ENCODE results near the gene LRP6. TPM values are rescaled to one million over a fixed set of nuclear protein-coding genes. Genes with fewer than 3 reads are reported as not detected.

LRP6 gene
- total and polyA plus RNA-seq, 5 donors from 2014 or later = 0.76 to 1.4 (median 1.3) TPM; not detected in 2

- Histone ChIP-seq H3K27ac (ENCODE audit: insufficient read depth, low read length, poor library complexity, severe bottlenecking) (no peak overlapping the region), H3K27me3 (ENCODE audit: control insufficient read depth, insufficient read depth, low read length) (no peaks in the 10 kb centered on the region), H3K9me3 (ENCODE audit: control insufficient read depth in 2 of 2, low read length in 2 of 2) (no peaks in the 10 kb centered on the region), H3K4me3 (ENCODE audit: low read depth, low read length) (no peak overlapping the region), H3K4me1 (ENCODE audit: control insufficient read depth, insufficient read depth, low read length, poor library complexity, severe bottlenecking) (no peaks in the 10 kb centered on the region), H3K36me3 (ENCODE audit: control insufficient read depth, insufficient read depth, low read length) (no peaks in the 10 kb centered on the region)
- peak in 1 of 3 donors; percentile 20 for DNase-seq
- Mint-ChIP-seq H3K36me3 (no peaks in the 10 kb centered on the region), H3K4me1 (peaks cover 0 to 2% (median 0%) of the 10 kb centered on the region in 4 donors), H3K9me3 (no peaks in the 10 kb centered on the region), H3K27ac (peak overlapping the region in 1 of 3 donors; percentile 25), H3K4me3 (no peak overlapping the region), H3K27me3 (no peaks in the 10 kb centered on the region)
- no peak for ATAC-seq (ENCODE audit: low read depth in 2 of 2)
Measured at GRCh38 chr12:12081836-12082497, 184.9 kb downstream of the LRP6 start.

DNA sequence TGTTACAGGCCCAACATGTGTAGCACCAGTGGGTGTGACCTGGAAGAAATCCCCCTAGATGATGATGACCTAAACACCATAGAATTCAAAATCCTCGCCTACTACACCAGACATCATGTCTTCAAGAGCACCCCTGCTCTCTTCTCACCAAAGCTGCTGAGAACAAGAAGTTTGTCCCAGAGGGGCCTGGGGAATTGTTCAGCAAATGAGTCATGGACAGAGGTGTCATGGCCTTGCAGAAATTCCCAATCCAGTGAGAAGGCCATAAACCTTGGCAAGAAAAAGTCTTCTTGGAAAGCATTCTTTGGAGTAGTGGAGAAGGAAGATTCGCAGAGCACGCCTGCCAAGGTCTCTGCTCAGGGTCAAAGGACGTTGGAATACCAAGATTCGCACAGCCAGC lies 187.6 kb downstream of the LRP6 start:
- no peak for DNase-seq
- no peak overlapping the region for H3K27ac ChIP-seq (ENCODE audit: insufficient read depth, low read length, poor library complexity, severe bottlenecking)
- H3K36me3 Mint-ChIP-seq = no peaks in the 10 kb centered on the region
- no peak overlapping the region for H3K4me3 Mint-ChIP-seq
- H3K36me3 ChIP-seq (ENCODE audit: control insufficient read depth, insufficient read depth, low read length) = no peaks in the 10 kb centered on the region
- H3K4me3 ChIP-seq (ENCODE audit: low read depth, low read length) = no peak overlapping the region
- ATAC-seq (ENCODE audit: low read depth in 2 of 2) = no peak
- no peaks in the 10 kb centered on the region for H3K9me3 ChIP-seq (ENCODE audit: control insufficient read depth in 2 of 2, low read length in 2 of 2)
- peak overlapping the region in 2 of 3 donors; percentile 8 to 57 for H3K27ac Mint-ChIP-seq
- no peaks in the 10 kb centered on the region for H3K9me3 Mint-ChIP-seq
- H3K27me3 ChIP-seq (ENCODE audit: control insufficient read depth, insufficient read depth, low read length) = no peaks in the 10 kb centered on the region
- no peaks in the 10 kb centered on the region for H3K4me1 ChIP-seq (ENCODE audit: control insufficient read depth, insufficient read depth, low read length, poor library complexity, severe bottlenecking)
- H3K27me3 Mint-ChIP-seq = no peaks in the 10 kb centered on the region
- H3K4me1 Mint-ChIP-seq = peaks cover 0 to 2% (median 0%) of the 10 kb centered on the region in 4 donors

GRCh38 chr12:12072064-12072760 lies 194.6 kb downstream of the LRP6 start:
- H3K4me3 ChIP-seq (ENCODE audit: low read depth, low read length) = peak overlapping the region; percentile 93
- H3K27ac Mint-ChIP-seq = peak overlapping the region in 2 of 3 donors; percentile 86 to 87
- H3K27ac ChIP-seq (ENCODE audit: insufficient read depth, low read length, poor library complexity, severe bottlenecking) = no peak overlapping the region
- H3K4me1 Mint-ChIP-seq = peaks cover 12 to 27% (median 19%) of the 10 kb centered on the region in 4 donors
- H3K36me3 Mint-ChIP-seq = no peaks in the 10 kb centered on the region
- peak in 2 of 3 donors; percentile 24 to 75 for DNase-seq
- peak; percentile 61 to 76 for ATAC-seq (ENCODE audit: low read depth in 2 of 2)
- peak overlapping the region; percentile 59 to 90 (median 74) for H3K4me3 Mint-ChIP-seq
- no peaks in the 10 kb centered on the region for H3K27me3 Mint-ChIP-seq
- H3K4me1 ChIP-seq (ENCODE audit: control insufficient read depth, insufficient read depth, low read length, poor library complexity, severe bottlenecking) = peaks cover 20% of the 10 kb centered on the region
- no peaks in the 10 kb centered on the region for H3K27me3 ChIP-seq (ENCODE audit: control insufficient read depth, insufficient read depth, low read length)
- no peaks in the 10 kb centered on the region for H3K36me3 ChIP-seq (ENCODE audit: control insufficient read depth, insufficient read depth, low read length)
- H3K9me3 ChIP-seq (ENCODE audit: control insufficient read depth in 2 of 2, low read length in 2 of 2) = no peaks in the 10 kb centered on the region
- H3K9me3 Mint-ChIP-seq = no peaks in the 10 kb centered on the region

GRCh38 chr12:12070674-12071656 lies 195.9 kb downstream of the LRP6 start, which contains the start of gene BCL2L14:
Gene BCL2L14, plus strand, starts transcription at chr12:12070939. Its CDS starts 8,367 bp downstream, at chr12:12079306.
- Mint-ChIP-seq H3K27me3 (no peaks in the 10 kb centered on the region), H3K9me3 (no peaks in the 10 kb centered on the region), H3K4me3 (peak within 1 kb of the TSS; percentile 66 to 90 (median 86)), H3K27ac (peak within 1 kb of the TSS; percentile 63 to 94 (median 87)), H3K4me1 (peaks cover 12 to 27% (median 19%) of the 10 kb centered on the region in 4 donors), H3K36me3 (no peaks in the 10 kb centered on the region)
- H3K9me3 ChIP-seq (ENCODE audit: control insufficient read depth in 2 of 2, low read length in 2 of 2) = no peaks in the 10 kb centered on the region
- ATAC-seq (ENCODE audit: low read depth in 2 of 2) (peak; percentile 65 to 78), DNase-seq (peak in 2 of 3 donors; percentile 25 to 86)
- H3K27me3 ChIP-seq (ENCODE audit: control insufficient read depth, insufficient read depth, low read length) = no peaks in the 10 kb centered on the region
- H3K36me3 ChIP-seq (ENCODE audit: control insufficient read depth, insufficient read depth, low read length) = no peaks in the 10 kb centered on the region
- peak within 1 kb of the TSS; percentile 50 for H3K27ac ChIP-seq (ENCODE audit: insufficient read depth, low read length, poor library complexity, severe bottlenecking)
- H3K4me3 ChIP-seq (ENCODE audit: low read depth, low read length) = peak within 1 kb of the TSS; percentile 93
- H3K4me1 ChIP-seq (ENCODE audit: control insufficient read depth, insufficient read depth, low read length, poor library complexity, severe bottlenecking) = peaks cover 20% of the 10 kb centered on the region

DNA sequence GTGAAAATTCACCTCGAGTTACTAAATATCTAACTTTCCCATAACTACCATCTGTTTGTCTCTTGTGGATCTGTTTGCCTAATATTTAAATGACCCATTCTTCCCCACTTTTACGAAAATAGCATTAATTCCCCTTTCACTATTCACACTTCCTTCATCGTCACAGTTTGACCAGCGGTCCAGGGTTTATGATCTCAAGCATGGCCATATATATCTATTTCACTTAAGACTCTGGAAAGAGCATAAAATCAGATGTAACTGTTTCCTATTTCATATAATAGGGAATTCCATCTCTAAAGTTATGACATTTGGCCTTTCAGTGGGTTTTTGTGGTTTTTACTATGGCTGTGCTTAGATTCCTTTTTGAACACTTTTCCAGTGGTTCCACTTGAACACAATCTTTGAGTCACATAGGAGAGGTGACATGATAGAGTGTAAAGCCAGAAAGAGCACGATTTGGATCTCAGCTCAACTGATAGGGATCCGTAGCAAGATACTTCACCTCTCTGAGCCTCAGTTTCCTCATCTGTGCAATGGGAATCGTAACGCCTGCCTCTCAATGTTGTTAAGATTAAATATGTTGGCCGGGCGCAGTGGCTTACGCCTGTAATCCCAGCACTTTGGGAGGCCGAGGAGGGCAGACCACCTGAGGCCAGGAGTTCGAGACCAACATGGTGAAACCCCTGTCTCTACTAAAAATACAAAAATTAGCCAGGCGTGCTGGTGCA lies 196.9 kb downstream of the LRP6 start:
- Mint-ChIP-seq H3K4me1 (peaks cover 12 to 27% (median 19%) of the 10 kb centered on the region in 4 donors), H3K27ac (peak overlapping the region; percentile 23 to 94 (median 87)), H3K4me3 (peak overlapping the region in 3 of 4 donors; percentile 18 to 90 (median 53)), H3K36me3 (no peaks in the 10 kb centered on the region), H3K27me3 (no peaks in the 10 kb centered on the region), H3K9me3 (no peaks in the 10 kb centered on the region)
- Histone ChIP-seq H3K4me3 (ENCODE audit: low read depth, low read length) (no peak overlapping the region), H3K27me3 (ENCODE audit: control insufficient read depth, insufficient read depth, low read length) (no peaks in the 10 kb centered on the region), H3K4me1 (ENCODE audit: control insufficient read depth, insufficient read depth, low read length, poor library complexity, severe bottlenecking) (peaks cover 20% of the 10 kb centered on the region), H3K9me3 (ENCODE audit: control insufficient read depth in 2 of 2, low read length in 2 of 2) (no peaks in the 10 kb centered on the region), H3K27ac (ENCODE audit: insufficient read depth, low read length, poor library complexity, severe bottlenecking) (no peak overlapping the region), H3K36me3 (ENCODE audit: control insufficient read depth, insufficient read depth, low read length) (no peaks in the 10 kb centered on the region)
- ATAC-seq (ENCODE audit: low read depth in 2 of 2) = no peak
- DNase-seq = no peak

GRCh38 chr12:12068751-12069150 lies 198.1 kb downstream of the LRP6 start:
- no peaks in the 10 kb centered on the region for H3K9me3 Mint-ChIP-seq
- H3K27me3 Mint-ChIP-seq = no peaks in the 10 kb centered on the region
- no peak overlapping the region for H3K27ac Mint-ChIP-seq

More at GRCh38 chr12:12068751-12069150, 198.1 kb downstream of the LRP6 start:
- H3K4me3 Mint-ChIP-seq = peak overlapping the region in 1 of 4 donors; percentile 76
- Histone ChIP-seq H3K27me3 (ENCODE audit: control insufficient read depth, insufficient read depth, low read length) (no peaks in the 10 kb centered on the region), H3K4me3 (ENCODE audit: low read depth, low read length) (no peak overlapping the region), H3K27ac (ENCODE audit: insufficient read depth, low read length, poor library complexity, severe bottlenecking) (no peak overlapping the region), H3K9me3 (ENCODE audit: control insufficient read depth in 2 of 2, low read length in 2 of 2) (no peaks in the 10 kb centered on the region), H3K4me1 (ENCODE audit: control insufficient read depth, insufficient read depth, low read length, poor library complexity, severe bottlenecking) (peaks cover 20% of the 10 kb centered on the region), H3K36me3 (ENCODE audit: control insufficient read depth, insufficient read depth, low read length) (no peaks in the 10 kb centered on the region)
- H3K36me3 Mint-ChIP-seq = no peaks in the 10 kb centered on the region
- DNase-seq (no peak), ATAC-seq (ENCODE audit: low read depth in 2 of 2) (no peak)
- H3K4me1 Mint-ChIP-seq = peaks cover 12 to 27% (median 19%) of the 10 kb centered on the region in 4 donors

Measured in CD4-positive, CD25-positive, alpha-beta regulatory T cell (primary cell).